Stimulated activated CD8-positive, alpha-beta memory T cell treated with anti-CD3 and anti-CD28 coated beads, Interleukin-7, amount 100 ng/mL, for 48 hours (primary cell): ENCODE measurements around the gene COQ4.
"Not testable (repeated sequence)": the region's sequence is repeated elsewhere in the genome, so short reads cannot be mapped to it uniquely, and the experiment has no call there.

Experiments used
- DNase-seq, 2 donors: peaks; one replicate each; pipeline ENCODE4 v3.0.0-alpha.2; 2020; ENCODE audit warnings: low read depth in 1 of 2; ENCODE audit errors: extremely low read depth in 1 of 2

The COQ4 gene

DNA sequence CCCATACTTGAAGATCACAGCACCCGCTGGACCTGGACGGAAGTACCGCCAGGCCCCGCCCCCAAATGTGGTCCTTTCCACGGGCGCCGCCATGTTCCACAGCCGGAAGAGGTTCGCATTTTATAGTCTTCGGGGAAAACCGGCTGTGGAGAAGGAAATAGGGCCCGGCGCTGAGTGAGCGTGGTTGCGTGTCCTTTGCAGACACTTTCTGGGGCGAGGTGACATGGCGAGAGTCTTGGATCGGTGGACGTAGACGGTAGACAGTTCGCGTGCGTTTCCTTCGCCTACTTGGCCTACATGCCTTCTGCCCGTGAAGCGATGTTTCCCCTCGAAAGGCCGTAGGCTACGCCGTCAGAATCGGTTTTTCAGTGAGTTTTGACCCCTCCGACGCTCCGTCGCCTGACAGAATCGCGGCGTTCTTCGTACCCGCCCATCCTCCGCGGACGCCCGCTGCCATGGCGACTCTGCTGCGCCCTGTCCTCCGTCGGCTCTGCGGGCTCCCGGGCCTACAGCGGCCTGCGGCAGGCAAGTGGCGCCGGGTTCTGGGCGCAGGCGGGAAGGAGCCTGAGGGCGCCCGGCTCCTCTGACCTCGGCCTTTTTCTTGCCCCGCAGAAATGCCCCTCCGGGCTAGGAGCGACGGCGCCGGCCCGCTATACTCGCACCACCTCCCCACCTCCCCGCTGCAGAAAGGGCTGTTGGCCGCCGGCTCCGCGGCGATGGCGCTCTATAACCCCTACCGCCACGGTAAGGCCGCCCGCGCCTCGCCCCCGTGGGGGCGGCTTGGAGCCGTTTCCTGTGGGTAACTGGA lies at the start of gene COQ4, which contains the start of gene TRUB2:
COQ4 (plus strand) TSS at position 436 of the 808 bp plus-strand sequence; CDS start at position 456, 20 bp downstream.
TRUB2 (minus strand) TSS at position 44 of the 808 bp plus-strand sequence; CDS start at position 5, 39 bp downstream.
- DNase-seq: peak; percentile 86

DNA sequence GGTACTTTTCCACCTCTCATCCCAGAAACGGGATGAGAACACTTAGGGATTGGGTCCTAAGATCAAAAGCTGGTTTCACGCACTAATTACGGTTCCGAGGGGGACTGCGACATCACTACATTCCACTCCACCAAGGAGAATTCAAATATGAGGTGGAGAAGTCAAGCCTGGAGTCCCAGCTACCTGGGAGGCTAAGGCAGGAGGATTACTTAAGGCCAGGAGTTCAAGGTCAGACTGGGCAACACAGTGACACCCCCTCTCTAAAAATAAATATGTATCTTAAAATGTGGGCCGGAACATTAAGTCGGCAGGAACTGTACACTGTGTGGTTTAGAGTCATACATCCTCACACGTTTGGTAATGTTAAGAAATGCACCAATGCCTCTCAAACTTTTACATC lies 48.4 kb upstream of the COQ4 start:
- no peak for DNase-seq

DNA sequence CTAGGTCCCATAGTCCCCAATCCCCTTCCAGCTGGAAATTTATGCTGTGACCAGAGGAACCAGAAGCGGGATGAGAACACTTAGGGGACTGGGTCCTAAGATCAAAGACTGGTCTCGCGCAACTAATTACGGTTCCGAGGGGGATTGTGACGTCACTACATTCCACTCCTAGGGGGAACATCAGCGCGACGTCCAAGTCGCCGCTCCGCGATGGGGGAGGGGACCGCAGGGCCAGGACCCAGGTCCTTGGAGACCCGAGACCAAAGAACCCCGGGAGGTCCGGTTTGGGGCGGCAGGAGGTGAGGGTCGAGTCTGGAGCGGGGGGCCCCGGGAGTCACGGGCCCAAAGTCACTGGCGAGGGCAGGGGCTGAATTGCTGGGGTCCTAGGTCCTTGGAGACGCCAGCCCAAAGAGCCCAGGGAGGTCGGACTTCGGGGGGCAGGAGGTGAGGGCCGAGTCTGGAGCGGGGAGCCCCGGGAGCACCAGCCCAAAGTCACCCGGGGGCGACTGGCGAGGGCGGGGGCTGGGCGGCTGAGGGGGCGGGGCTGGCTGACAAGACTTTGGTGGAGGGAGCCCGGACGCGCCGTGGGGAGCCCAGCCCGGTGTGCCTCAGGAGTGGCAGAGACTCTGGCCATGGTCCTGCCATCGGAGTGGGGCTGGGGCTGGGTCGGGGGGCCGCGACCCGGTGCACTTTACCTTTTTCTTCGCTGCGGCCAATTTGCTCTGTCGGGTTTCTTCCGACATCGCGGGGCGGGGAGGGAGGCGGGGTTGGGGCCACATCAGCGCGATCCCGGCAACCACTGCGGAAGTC lies 47.2 kb upstream of the COQ4 start, which contains the start of gene GOLGA2:
GOLGA2 (minus strand) TSS at position 810 of the 810 bp plus-strand sequence; CDS start at position 779, 31 bp downstream.
- DNase-seq: no peak

DNA sequence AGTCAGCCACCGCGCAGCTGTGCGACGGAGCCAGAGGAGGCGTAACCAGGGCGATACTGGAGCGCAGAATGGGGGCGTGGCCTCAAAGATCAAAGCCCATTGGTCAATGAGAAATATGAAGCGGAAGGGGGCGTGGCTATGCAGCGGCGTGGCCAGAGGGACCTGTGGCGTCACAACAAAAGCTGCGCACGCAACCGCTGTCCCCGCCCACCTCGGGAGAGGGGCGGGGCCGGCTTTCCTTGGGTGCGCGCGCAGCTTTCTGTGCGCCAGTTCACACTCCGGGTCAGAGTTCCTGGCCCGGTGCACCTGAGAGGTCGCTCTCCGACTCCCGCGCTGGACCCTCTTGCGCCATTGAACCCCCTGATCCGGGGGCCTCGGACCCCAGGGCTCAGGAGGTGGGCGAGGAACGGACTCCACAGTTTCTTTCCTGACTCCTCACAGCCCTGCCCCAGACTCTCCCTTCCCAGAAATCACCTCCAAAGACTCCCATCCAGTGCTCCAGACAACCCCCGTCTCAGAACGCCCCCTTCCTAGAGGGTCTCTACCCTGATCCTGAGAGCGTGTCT lies 46.5 kb upstream of the COQ4 start, which contains the start of gene SWI5:
SWI5 (plus strand) TSS at position 269 of the 566 bp plus-strand sequence.
- peak; percentile 99 to 100 for DNase-seq

DNA sequence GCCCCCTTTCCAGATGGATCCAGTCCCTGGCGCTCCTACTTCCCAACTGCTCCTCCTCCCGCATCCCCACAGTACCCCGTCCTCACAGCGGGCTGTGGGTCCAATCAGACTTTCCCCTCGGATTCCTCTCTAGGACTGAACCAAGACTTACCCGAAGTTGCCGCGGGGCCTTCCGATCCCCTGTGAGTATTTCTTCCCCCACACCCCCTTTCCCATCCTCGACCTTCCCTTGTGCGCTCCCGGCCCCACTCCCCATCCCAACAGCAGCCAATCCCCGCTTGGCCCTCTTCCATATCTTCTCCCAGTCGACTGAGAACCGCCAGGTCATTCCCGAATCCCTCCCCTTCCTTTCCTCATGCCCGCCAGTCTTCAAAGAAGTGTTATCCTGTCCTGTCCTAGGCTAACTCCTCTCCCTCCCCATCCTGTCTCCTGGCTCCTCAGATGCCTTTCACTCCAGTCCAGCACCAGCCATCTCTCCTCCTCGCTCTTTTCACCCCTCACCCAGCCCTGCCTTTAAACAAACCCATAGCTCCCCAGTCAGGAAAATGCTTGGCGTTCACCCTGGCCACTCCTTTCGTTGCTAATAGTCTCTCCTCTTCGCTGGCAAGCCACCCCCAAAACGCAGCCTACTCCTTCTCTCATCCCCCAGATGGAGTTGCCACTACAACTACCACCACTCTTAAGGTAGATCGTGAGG lies 45.9 kb upstream of the COQ4 start:
- DNase-seq: no peak

DNA sequence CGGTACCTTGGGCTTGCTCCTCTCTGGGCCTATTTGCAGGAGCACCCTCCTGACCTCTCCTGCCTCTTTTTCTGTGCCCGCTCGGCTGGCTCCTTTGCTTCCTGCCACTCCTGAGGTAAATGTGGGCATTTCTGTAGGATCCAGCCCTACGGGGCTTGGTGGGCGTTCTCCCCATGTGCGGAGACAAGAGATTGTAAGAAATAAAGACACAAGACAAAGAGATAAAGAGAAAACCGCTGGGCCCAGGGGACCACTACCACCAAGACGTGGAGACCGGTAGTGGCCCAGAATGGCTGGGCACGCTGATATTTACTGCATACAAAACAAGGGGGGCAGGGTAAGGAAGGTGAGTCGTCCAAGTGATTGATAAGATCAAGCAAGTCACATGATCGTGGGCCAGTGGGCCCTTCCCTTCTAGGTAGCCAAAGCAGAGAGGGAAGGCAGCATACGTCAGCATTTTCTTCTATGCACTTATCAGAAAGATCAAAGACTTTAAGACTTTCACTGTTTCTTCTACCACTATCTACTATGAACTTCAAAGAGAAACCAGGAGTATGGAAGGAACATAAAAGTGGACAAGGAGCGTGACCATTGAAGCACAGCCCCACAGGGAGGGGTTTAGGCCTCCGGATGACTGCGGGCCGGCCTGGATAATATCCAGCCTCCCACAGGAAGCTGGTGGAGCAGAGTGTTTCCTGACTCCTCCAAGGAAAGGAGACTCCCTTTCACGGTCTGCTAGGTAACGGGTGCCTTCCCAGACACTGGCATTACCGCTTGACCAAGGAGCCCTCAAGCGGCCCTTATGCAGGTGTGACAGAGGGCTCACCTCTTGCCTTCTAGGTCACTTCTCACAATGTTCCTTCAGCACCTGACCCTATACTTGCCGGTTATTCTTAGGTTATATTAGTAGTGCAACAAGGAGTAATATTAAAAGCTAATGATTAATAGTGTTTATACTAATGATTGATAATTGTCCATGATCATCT lies 43.3 kb upstream of the COQ4 start:
- not testable (repeated sequence) for DNase-seq

DNA sequence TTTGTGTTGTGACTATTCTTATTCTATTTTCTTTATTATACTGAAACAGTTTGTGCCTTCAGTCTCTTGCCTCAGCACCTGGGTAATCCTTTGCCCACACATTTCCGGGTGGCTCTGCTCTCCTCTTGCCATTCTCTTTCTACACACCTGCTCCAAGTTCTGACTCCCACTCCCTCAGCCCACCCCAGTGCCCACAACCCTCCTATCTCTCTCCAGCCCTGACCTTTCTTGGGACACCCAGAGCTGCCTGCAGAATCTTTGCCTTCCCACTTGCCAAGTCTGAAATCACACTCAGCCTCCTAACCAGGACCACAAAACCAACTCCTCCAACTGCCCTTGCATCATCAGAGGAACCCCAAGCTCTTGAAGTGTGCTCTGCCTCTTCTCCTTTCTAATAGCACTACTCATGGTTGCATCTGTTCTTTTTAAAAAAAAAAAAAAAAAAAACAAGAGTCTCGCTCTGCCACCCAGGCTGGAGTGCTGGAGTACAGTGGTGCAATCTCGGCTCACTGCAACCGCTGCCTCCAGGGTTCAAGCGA lies 42.5 kb upstream of the COQ4 start:
- no peak for DNase-seq

DNA sequence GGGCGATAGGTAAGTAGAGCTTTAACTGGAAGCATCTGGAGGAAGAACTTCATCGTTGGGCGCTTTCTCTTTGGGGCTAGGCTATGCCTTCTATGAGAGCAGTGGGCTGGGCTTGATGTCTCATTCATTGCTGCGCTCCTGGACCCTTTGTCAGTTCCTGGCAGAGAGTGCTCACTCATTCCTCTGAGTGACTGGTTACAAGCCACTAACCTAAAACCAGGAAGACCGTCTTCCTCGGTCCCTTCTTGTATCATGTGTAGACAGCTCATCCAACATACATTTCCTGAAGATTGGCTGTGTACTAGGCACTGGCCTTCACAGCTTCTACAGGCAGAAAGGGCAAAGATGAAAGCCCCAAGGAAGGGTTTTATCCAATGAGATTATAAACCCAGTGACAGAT lies 40.1 kb upstream of the COQ4 start:
- DNase-seq: no peak

DNA sequence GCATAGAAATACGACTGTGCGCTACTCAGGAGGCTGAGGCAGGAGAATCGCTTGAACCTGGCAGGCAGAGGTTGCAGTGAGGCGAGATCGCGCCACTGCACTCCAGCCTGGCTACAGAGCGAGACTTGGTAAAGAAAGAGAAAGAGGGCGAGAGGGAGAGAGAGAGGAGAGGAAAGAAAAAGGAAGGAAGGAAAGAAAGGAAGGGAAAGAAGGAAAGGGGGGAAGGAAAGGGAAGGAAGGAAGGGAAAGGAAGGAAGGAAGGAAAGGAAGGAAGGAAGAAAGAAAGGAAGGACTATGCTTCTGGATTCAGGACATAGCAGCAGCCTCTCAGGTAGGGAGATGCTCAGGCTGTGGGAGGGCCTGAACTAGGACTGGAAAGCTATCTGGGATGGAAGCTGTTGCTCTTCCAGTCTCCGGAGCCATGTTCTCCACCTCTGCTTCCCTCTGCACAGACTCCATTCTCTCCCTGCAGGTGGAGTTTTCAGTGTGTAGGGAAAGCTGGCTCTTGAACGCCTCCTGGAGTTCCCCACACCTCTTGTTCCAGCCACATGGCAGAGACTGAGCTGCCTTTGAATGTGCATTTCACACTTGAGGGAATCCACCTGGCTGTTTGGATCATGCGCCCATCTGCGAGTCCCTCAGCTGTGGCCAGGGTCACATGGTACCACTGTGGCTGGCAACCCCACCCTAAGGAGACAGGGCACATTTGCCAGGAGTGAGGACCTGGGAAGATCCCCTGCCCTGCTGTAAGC lies 37.4 kb upstream of the COQ4 start:
- DNase-seq: no peak

DNA sequence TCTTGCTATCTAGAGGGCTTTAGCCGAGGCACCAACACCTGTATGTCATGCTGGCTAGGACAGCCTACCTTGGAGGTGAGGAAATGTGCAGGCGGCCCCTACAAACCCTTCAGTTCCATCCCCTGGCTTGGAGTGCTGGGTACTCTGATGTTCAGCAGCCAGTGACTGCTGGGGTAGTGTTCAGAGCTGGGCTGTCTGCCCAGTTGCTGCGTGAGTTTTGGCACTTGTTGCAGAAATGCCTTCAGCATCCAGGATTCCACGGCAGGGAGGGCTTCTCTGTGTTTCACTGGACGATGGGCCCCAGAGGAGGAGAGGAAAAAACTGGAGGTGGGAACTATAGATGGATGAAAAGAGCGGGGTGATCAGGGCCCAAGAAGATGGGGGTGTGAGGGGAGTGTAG lies 36.2 kb upstream of the COQ4 start:
- DNase-seq: no peak

DNA sequence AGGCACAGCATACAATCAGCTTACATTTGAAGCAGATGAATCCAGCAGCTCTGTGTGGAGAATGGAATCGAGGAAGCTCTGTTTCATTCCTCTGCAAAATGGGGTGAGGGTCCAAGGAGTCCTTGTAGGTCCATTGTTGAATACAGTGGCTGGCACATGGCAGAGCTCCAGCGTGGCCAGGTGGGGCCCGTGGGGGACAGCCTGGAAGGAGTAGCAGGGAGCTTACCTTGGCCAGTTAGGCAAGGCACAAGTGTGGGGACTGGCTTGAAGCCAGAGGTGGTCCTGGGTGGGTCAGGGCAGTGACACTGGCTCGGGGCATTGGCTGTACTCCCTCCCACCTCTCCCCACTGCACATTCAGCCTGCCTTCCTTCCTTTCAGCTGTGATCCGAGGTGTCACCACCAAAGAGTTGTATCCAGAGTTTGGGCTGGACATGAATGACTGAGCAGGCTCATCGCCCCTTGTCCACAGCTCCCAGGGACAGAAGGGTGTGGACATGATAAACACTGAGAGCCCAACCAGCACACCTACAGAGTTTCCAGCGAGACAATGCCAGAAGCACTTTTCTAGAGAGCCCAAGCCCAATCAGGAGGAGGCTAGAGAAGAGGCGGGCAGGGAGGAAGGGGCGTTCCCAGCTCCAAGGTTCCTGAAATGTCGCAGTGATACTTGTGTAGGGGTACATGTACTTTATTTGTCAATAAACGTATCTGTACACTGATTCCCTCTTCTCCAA lies 34.2 kb upstream of the COQ4 start:
- DNase-seq: no peak

DNA sequence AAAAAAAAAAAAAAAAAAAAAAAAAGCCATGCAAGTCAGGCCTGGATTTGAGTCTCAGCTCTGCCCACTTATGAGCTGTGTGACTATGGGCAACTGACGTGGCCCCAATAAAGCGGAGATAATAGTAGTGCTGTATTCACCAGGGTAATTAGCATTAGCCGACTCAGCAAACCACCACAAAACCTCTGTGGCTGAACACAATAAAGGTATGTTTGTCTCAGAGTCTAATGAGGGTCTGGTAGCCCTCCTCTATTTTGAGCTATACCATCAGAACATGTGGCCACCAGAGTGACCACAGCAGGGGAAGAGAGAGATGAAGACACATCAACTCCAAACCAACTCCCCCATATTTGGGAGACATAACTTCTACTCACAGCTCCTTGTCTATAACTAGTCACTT lies 30.6 kb upstream of the COQ4 start:
- DNase-seq: no peak

DNA sequence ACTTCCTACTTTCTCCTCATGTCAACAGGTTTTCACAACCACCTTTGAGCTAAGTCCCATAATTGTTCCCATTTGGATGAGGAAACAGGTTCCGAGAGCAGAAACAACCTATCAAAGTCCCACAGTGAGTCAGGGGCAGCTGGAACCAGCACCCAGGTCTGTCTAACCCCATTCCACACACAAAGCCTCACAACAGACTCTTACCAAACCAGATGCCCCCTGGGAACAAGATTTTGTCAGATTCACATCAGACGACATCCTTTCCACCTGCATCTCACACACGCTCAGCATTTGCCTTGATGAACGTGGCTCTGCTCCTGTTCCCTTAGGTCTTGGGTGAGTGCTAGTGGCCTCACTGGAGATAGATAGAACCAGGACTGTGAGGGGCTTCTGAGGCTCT lies 29.5 kb upstream of the COQ4 start:
- no peak for DNase-seq

DNA sequence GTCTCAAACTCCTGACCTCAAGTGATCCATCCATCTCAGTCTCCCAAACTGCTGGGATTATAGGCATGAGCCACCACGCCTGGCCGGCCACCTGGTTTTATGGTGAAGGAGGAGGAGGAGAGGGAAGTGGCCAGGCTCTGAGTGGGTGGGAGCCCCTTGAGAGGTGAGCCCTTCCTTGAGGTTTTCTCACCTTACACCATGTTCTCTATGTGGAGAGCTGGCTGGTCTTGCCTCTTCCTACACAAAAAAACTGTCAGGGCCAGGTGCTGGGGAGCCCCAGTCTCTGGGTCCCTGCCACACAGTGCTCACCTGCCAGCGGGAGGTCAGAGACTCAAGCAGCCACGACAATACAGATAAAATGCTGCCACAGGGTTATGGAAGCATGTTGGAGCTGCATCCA lies 28.5 kb upstream of the COQ4 start:
- no peak for DNase-seq

DNA sequence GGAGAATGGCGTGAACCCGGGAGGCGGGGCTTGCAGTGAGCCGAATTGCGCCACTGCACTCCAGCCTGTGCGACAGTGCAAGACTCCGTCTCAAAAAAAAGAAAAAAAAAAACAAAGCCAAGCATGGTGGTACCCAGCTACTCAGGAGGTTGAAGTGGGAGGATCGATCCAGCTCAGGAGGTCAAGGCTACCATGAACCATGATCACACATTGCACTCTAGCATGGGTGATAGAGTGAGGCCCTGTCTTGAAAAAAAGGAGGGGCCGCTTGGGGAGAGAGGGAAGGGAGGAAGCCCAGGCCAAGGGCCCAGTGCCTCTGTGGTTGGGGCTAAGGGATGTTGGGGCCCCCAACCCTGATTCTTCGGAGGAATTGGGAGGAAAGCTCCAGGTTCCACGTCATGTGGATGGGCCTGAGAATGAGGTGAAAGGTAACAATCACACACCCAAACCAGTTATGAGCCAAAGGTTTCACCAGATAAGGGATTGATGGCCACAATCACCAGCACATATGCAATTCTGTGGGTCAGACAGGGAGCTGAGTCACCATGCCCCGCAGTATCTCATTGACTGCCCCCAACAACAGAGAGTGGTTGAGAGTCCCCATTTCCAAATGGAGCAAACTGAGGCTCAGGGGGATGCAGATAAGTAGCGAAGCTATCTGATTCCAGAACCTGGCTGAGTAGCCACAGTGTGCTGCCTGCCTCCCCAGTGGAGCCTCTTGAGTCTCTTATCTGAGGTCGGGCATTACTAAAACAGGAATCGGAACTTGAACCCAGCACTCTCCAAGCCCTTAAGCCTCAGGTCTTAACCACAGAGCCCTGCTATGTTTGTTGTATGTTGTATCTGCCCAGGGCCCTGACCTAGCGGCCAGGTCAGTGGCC lies 26.1 kb upstream of the COQ4 start:
- no peak for DNase-seq

DNA sequence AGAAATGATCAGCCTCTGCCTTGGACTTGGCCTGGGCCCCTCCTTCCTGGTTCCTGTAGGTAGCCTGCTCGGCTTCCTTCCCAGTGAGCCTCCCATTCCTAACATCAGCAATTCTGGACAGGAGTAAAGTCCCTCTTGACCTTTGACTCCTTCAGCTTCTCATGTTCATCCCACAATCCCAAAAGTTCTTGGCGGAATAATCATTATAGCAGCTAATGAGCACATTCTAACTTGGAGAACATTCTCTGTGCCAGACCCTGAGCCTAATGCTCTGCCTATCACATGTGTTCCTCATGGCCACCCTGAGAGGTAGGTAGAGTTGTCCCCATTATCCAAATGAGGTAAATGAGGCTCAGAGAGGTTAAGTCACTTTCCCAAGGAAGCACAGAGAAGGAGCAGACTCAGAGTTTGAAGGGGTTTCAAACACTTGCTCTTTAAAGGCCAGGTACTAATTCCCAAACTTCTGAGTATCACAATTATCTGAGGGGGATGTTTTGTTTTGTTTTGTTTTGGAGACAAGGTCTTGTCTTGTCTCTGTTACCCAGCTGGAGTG lies 25.3 kb upstream of the COQ4 start:
- DNase-seq: no peak
